ENCODE measurements around the gene ATF6B.

ATF6B gene

DNA sequence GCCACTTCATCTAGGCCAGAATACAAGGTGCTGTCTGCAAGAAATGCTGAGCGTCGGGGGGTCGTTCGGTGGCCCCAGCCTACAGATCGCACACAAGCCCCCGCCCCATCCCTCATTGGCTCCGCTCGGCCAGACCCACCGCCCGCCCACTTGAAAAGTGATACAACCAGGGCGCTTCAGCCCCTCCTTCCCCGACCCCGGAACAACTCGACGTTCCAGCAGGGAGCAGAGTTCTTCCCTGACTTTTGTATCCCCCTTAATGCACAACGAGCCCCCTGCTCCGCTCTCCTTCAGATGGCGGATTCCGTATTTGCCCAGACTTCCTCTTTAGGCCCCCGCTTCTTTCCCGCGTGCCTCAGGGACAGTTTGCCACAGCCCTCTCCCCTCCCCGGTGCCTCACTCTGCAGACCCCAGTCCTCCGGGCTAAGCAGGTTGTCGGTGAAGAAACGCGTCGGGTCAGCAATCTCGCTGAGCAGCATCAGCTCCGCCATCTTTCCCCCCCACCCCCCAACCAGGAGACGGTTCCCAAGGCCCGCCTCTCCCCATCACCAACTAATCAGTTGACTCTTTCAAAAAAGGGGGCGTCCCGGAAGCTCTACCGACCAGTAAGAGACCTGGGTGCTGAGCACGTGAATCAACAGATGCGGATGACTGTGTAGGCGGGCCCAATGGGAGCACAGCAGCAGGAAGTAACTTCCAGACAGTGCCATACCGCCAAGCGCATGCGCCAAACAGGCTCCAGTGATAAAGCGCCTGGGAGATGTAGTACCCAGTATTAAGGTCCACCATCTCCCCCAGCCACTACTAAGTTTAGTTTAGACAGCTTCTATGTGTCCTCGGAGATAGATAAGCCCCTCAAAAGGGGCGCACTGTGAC is at the start of gene ATF6B:
Gene ATF6B, minus strand, starts transcription at position 530 of the 876 bp plus-strand sequence. Its CDS starts 39 bp downstream, at position 491.
- ATAC-seq (ENCODE audit: low read depth) (peak; percentile 91), DNase-seq (ENCODE audit: low spot score in 2 of 2) (peak; percentile 78 to 91)
- no peaks in the 10 kb centered on the region for H3K9me3 Mint-ChIP-seq
- H3K4me3 Mint-ChIP-seq: peak within 1 kb of the TSS; percentile 99
- H3K4me1 Mint-ChIP-seq: peaks cover 32% of the 10 kb centered on the region
- H3K27me3 Mint-ChIP-seq: no peaks in the 10 kb centered on the region
- H3K27ac Mint-ChIP-seq: peak within 1 kb of the TSS; percentile 97
- peaks cover 18% of the 10 kb centered on the region for H3K36me3 Mint-ChIP-seq

DNA sequence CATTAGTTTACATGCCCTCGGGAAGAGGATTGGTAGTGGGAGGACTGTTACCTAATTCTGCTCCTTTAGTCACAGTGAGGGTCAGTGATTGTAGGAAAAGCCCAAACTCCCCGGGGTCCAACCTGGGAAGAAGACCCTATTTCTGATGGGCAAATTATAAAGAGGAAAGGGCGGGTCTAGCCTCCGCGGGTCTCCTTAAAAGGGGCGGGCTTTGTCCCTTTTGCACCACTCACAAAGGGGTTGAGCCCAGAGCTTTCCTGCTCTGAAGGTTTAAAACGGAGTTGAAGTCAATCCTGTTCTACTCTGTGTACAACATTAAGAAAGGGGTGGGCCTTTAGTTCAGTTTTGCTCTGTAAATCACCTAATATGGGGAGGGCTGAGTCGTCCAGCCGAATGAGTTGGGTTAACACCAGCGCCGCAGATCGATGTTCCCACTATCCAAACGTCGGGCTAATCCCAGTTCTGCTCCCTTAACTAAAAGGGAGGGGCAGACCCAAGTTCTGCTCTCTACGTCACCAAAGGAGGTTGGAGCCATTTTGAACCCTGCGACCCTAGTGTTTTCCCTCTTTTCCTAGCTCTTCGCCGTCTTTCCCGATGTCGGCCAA is 49.2 kb upstream of the ATF6B start:
- Mint-ChIP-seq H3K9me3 (peaks cover 1% of the 10 kb centered on the region), H3K36me3 (peaks cover 16% of the 10 kb centered on the region), H3K4me3 (peak overlapping the region; percentile 89), H3K4me1 (peaks cover 62% of the 10 kb centered on the region), H3K27ac (peak overlapping the region; percentile 93), H3K27me3 (no peaks in the 10 kb centered on the region)
- ATAC-seq (ENCODE audit: low read depth) (no peak), DNase-seq (ENCODE audit: low spot score in 2 of 2) (peak in 1 of 2 donors; percentile 27)

DNA sequence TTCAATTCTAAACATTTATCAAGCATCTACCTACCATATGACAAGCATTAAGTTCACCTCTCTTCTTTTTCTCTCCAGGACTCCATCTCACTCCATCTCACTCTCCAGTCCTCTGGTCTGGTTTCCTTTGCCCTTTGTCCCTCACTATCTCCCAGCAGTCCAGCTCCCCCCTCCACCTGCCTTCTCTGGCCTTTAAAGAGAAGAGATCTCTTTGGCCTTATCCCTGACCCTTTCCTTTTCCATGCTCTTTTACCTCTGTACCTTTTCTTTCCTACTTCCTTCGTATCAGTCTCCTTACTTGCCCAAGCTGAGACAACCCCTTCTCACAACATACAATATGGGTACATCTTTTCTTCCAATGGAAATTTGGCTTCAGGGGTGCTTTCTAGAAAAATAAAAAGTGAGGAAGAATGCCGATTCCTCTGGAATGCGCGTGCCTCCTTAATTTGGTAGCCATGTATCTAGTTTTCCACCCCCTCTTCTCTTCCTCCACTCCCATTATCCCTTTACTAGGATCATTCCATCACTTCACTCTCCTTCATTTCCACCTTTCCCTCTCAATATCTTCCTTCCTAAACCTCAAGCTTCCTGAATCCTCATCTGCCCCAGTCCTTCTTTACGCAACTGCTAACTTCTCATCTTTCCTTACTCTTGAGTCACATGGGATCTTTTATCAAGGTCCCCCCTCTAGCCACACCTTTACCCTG is 48.6 kb upstream of the ATF6B start:
- H3K4me3 Mint-ChIP-seq: peak overlapping the region; percentile 89
- H3K36me3 Mint-ChIP-seq: peaks cover 16% of the 10 kb centered on the region
- ATAC-seq (ENCODE audit: low read depth) (no peak), DNase-seq (ENCODE audit: low spot score in 2 of 2) (no peak)
- H3K27me3 Mint-ChIP-seq: no peaks in the 10 kb centered on the region
- peaks cover 62% of the 10 kb centered on the region for H3K4me1 Mint-ChIP-seq
- H3K9me3 Mint-ChIP-seq: peaks cover 1% of the 10 kb centered on the region
- H3K27ac Mint-ChIP-seq: peak overlapping the region; percentile 93

DNA sequence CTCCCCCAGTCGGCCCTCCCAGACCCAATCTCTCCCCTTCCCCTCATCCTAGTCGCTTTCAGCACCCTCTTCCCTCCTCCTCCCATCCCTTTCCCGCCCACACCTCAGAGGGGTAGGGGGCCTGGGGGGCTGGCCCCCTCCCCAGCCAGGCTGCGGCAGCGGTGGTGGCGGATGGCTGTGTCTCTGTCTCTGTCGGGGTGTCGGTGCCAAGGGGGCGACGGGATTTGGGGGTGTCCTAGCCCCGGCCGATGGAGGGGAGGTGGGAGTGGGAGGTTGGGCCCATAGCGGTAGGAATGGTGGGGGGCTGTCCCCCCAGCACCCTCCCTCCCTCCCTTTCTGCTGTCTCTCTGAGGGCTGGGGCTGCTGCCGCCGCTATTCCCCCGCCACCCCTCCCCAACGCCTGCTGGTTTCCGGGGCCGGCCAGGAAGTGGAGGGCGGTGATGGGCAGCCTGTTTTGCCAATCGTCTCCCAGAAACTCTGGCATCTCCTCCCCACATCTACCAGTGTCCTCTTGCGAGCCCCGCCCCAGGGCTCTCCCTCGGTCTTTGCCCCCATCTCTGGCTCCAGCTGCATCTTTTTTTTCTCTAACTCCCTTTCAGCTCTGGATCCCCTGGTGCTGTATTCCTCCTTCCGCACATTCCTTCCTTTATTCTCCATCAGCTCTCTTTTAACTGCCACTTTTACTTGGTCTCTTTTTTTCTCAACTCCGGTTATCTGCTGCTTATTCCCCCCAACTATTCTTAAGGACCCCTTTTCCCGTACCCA is 47.8 kb upstream of the ATF6B start, which contains the start of gene AGPAT1:
Gene AGPAT1, minus strand, starts transcription at position 374 of the 765 bp plus-strand sequence. CDS start 4,588 bp downstream, outside the sequence.
- H3K9me3 Mint-ChIP-seq: peaks cover 1% of the 10 kb centered on the region
- H3K4me3 Mint-ChIP-seq: peak within 1 kb of the TSS; percentile 89
- DNase-seq (ENCODE audit: low spot score in 2 of 2) (peak; percentile 91 to 94), ATAC-seq (ENCODE audit: low read depth) (peak; percentile 56)
- no peaks in the 10 kb centered on the region for H3K27me3 Mint-ChIP-seq
- H3K36me3 Mint-ChIP-seq: peaks cover 18% of the 10 kb centered on the region
- H3K27ac Mint-ChIP-seq: peak within 1 kb of the TSS; percentile 93
- peaks cover 63% of the 10 kb centered on the region for H3K4me1 Mint-ChIP-seq

DNA sequence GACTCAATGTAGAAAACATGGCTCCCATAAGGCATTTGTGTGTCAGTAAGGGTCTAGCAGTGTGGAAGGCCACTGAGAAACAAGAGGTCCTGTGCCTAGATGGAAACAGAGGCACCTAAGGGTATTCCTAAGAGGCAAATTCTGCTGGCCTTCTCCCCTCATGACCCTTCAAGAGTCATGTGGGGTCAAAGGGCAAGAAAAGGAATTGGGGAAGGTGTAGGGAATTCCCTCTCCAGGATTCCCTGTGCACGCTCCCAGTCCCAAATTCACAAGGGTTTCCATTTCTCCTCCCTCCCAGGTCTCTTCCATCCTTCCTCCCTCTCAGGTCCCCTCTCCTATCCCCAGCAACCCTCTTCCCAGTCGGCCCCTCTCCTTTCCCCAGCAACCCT is 47.3 kb upstream of the ATF6B start:
- H3K4me3 Mint-ChIP-seq: peak overlapping the region; percentile 89
- H3K9me3 Mint-ChIP-seq: peaks cover 1% of the 10 kb centered on the region
- ATAC-seq (ENCODE audit: low read depth) (no peak), DNase-seq (ENCODE audit: low spot score in 2 of 2) (no peak)
- H3K27ac Mint-ChIP-seq: peak overlapping the region; percentile 93
- H3K36me3 Mint-ChIP-seq: peaks cover 19% of the 10 kb centered on the region
- H3K27me3 Mint-ChIP-seq: no peaks in the 10 kb centered on the region
- peaks cover 58% of the 10 kb centered on the region for H3K4me1 Mint-ChIP-seq

DNA sequence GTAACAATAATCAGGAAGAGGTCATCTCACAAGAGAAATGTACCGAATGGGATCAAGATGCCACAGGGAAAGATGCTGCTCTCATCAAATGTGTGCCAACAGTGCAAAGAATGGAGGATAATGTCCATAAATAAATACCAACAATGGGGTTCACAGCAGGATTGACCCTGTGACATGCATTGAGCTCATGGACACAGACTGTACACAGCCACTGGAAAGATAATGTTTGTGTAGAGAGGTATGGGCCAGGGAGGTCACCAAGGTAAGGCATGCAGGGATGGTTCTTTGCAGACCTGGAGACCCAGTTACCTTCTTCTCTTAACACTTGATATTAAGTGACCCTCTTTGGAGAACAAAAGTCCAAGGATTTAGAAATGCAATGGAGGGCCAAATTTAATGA is 46.4 kb upstream of the ATF6B start:
- H3K4me1 Mint-ChIP-seq: peaks cover 56% of the 10 kb centered on the region
- peaks cover 25% of the 10 kb centered on the region for H3K36me3 Mint-ChIP-seq
- H3K27ac Mint-ChIP-seq: peak overlapping the region; percentile 19
- peak overlapping the region; percentile 47 for H3K4me3 Mint-ChIP-seq
- H3K27me3 Mint-ChIP-seq: no peaks in the 10 kb centered on the region
- ATAC-seq (ENCODE audit: low read depth) (no peak), DNase-seq (ENCODE audit: low spot score in 2 of 2) (no peak)
- peaks cover 1% of the 10 kb centered on the region for H3K9me3 Mint-ChIP-seq

DNA sequence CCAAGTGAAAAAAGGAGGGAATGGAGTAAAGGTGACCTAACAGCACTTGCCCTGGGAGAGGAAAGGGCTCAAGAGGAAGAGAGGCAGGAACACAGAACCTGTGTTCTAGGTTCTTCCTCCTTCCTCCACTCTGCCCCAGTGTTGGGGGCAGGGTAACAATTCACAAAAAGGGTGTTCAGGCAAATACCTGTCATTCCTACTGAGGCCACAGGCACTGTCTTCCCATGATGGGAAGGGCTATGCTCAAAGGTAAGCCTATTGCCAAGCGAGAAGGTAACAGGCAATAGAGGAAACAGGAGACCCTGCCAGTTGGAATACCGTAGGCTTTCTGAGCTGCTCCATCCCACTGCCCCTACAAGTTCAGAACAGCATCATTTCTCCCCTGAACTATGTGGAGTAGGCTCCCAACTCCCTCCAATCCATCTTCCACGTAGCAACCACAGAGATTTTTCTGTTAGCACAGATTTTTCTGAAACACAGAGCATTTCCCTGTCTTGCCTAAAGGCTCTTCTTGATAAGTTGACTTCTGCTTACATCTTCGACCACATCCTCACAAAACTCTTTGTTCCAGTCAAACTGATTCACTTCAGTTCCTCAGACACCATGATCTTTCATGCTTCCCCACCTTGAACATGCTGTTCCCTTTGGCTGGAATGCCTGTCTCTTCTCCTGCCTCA is 45.1 kb upstream of the ATF6B start:
- no peaks in the 10 kb centered on the region for H3K27me3 Mint-ChIP-seq
- DNase-seq (ENCODE audit: low spot score in 2 of 2) (no peak), ATAC-seq (ENCODE audit: low read depth) (no peak)
- peaks cover 26% of the 10 kb centered on the region for H3K36me3 Mint-ChIP-seq
- peaks cover 52% of the 10 kb centered on the region for H3K4me1 Mint-ChIP-seq
- peak overlapping the region; percentile 19 for H3K27ac Mint-ChIP-seq
- H3K9me3 Mint-ChIP-seq: peaks cover 1% of the 10 kb centered on the region
- H3K4me3 Mint-ChIP-seq: no peak overlapping the region

DNA sequence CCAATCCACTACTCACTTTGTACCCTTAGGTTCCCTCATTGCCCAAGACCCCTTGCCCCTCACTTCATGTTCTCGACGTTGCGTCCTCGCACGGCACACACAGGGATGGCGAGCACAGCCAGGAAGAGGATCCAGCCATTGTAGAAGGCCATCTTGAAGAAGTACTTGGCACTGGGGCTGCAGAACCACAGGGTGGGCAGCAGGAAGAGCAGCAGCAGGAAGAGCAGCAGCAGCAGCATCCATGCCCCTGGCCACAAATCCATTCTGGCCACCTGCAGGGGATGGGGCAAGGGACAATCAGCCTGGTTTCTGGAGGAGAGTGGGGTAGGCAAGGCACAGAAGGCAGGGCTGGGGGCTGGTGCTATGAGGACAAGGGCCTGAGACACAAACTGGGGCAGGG is 43.2 kb upstream of the ATF6B start:
- DNase-seq (ENCODE audit: low spot score in 2 of 2): no peak
- no peaks in the 10 kb centered on the region for H3K27me3 Mint-ChIP-seq
- no peak for ATAC-seq (ENCODE audit: low read depth)
- peaks cover 37% of the 10 kb centered on the region for H3K4me1 Mint-ChIP-seq
- H3K9me3 Mint-ChIP-seq: no peaks in the 10 kb centered on the region
- H3K36me3 Mint-ChIP-seq: peaks cover 26% of the 10 kb centered on the region
- no peak overlapping the region for H3K4me3 Mint-ChIP-seq
- no peak overlapping the region for H3K27ac Mint-ChIP-seq

DNA sequence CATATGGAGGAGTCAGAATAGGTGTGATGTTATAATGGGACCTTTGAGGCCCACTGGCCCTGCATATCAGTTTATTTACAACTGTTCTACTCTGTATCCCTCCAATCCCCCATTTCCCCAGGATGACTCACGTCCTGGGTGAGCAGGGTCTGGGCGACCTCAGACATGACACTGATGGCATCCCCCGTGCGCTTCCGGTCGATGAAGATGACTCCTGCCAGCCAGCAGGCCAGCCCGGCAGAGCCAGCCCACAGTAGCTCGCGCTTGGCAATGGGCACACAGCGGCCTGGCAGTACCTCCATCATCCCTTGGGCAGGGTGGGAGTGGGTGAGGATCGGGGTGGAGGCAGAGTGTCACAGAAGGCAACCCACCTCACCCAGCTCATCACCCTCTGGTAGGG is 42.2 kb upstream of the ATF6B start:
- H3K36me3 Mint-ChIP-seq: peaks cover 28% of the 10 kb centered on the region
- no peak overlapping the region for H3K27ac Mint-ChIP-seq
- ATAC-seq (ENCODE audit: low read depth): no peak

DNA sequence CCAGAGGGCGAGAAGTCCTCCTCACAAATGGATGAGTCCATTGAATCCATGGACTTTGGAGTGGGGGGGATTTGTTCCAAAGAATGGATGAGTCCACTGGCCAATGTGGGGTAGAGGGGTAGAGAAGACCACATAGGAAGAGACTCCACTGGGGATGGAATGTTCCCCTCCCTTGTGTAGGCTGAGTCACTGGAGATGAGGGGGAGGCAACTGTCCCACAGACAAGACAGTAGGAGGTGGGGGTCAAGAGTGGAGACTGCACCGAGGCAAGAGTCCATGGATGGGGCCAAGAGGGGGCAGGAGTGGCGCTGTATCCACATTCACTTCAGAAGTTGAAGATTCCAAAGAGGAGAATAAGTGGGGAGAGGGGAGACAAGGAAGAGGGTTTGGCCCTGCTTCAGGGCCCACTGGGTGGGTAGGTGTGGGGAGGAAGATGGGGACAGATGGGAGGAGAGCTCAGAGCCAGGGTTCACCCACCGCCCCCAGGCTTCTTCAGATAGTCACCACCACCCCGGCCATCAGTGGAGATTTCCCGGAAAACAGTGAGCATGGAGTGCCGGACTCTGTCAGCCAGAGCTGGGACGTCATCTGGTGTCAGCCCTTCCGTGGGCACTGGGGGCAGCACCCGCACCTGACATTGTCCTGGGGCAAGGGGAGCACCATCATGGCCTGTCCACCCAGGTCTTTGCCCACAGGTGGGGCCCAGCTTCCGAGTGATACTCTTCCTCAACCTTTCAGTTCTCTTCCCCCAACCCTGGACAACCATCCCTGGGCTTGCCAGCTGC is 41.0 kb upstream of the ATF6B start:
- Mint-ChIP-seq H3K9me3 (no peaks in the 10 kb centered on the region), H3K36me3 (peaks cover 26% of the 10 kb centered on the region), H3K27ac (no peak overlapping the region), H3K4me3 (no peak overlapping the region), H3K27me3 (no peaks in the 10 kb centered on the region), H3K4me1 (peaks cover 24% of the 10 kb centered on the region)
- ATAC-seq (ENCODE audit: low read depth) (no peak), DNase-seq (ENCODE audit: low spot score in 2 of 2) (no peak)

More for the DNA sequence above, 42.2 kb upstream of the ATF6B start:
- H3K4me3 Mint-ChIP-seq: no peak overlapping the region
- no peaks in the 10 kb centered on the region for H3K27me3 Mint-ChIP-seq
- DNase-seq (ENCODE audit: low spot score in 2 of 2): no peak
- peaks cover 33% of the 10 kb centered on the region for H3K4me1 Mint-ChIP-seq
- H3K9me3 Mint-ChIP-seq: no peaks in the 10 kb centered on the region

DNA sequence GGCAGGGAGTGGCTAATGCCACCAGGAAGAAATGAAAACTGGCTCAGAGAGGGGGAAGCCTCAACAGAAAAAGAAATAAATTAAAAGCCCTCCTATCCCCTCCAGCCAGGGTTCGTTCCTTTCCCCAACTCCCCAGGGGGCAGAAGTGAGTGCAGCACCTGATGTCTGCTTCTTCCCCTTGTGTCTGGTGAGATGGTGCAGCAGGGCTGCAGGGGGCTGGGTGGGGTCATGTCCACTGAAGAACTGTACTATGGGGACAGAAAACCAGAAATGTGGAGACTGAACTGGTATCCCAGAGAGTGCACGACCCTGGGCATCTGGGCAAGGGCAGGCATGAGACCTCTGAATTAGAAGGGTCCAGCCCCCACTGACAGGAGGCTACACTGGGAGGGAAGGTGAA is 40.3 kb upstream of the ATF6B start:
- Mint-ChIP-seq H3K9me3 (no peaks in the 10 kb centered on the region), H3K36me3 (peaks cover 26% of the 10 kb centered on the region)

DNA sequence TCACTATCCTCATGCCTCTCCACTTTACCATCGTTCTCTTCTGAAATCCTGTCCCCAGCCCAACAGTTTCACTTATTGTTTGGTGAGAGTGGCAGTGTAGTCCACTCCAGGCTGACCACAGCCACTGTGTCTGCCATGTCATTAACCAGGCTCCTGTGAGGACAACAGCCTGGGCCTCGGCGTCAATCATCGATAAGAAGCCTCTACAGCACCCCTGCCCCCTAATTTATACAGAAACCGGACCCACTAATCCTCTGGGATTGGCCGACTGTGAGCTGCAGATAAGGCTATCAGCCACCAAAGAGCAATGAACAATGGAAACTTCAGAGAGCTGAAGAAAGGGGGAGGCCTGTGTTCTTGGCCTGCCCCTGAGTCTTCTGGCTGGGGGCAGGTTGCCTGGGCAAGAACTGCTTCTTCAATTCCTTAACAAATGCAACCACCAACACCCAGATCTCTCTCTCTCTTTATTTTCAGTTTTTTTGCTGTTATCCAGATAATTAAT is 39.8 kb upstream of the ATF6B start:
- Mint-ChIP-seq H3K27ac (no peak overlapping the region), H3K36me3 (peaks cover 26% of the 10 kb centered on the region), H3K4me3 (no peak overlapping the region), H3K27me3 (no peaks in the 10 kb centered on the region), H3K4me1 (peaks cover 12% of the 10 kb centered on the region), H3K9me3 (no peaks in the 10 kb centered on the region)
- ATAC-seq (ENCODE audit: low read depth): no peak
- DNase-seq (ENCODE audit: low spot score in 2 of 2): no peak

More for the DNA sequence above, 40.3 kb upstream of the ATF6B start:
- ATAC-seq (ENCODE audit: low read depth) (no peak), DNase-seq (ENCODE audit: low spot score in 2 of 2) (no peak)
- no peak overlapping the region for H3K4me3 Mint-ChIP-seq
- H3K4me1 Mint-ChIP-seq: peaks cover 18% of the 10 kb centered on the region
- no peak overlapping the region for H3K27ac Mint-ChIP-seq
- no peaks in the 10 kb centered on the region for H3K27me3 Mint-ChIP-seq
